Esophagus (tissue), 2 donors: ENCODE measurements around the gene RNASET2. TPM values are rescaled to one million over a fixed set of nuclear protein-coding genes. Genes with fewer than 3 reads are reported as not detected.

Source experiments
- H3K27ac ChIP-seq, 2 donors: one replicate each; pipeline ENCODE4 v1.5.1; 2013; ENCODE audit warnings: low read depth in 2 of 2, mild to moderate bottlenecking in 2 of 2, inconsistent platforms in 1 of 2, low read length in 1 of 2, moderate library complexity in 1 of 2
- H3K27me3 ChIP-seq, 2 donors: one replicate each; pipeline ENCODE4 v1.6.1; 2013; ENCODE audit warnings: low read length in 2 of 2, control low read depth in 1 of 2, mild to moderate bottlenecking in 1 of 2; ENCODE audit not compliant: insufficient read depth in 2 of 2, control insufficient read depth in 1 of 2
- H3K36me3 ChIP-seq, 2 donors: one replicate each; pipeline ENCODE4 v1.6.1; 2013; ENCODE audit warnings: low read length in 1 of 2; ENCODE audit not compliant: control insufficient read depth in 2 of 2, insufficient read depth in 2 of 2
- H3K4me1 ChIP-seq, 2 donors: one replicate each; pipeline ENCODE4 v1.6.1; 2013; ENCODE audit warnings: low read length in 1 of 2; ENCODE audit not compliant: control insufficient read depth in 2 of 2, insufficient read depth in 2 of 2
- H3K4me3 ChIP-seq, 2 donors: one replicate each; pipeline ENCODE4 v1.5.1; 2013; ENCODE audit warnings: low read length in 2 of 2, mild to moderate bottlenecking in 2 of 2, low read depth in 1 of 2, moderate library complexity in 1 of 2
- H3K9me3 ChIP-seq, 2 donors: one replicate each; pipeline ENCODE4 v1.6.1; 2013; ENCODE audit warnings: mild to moderate bottlenecking in 2 of 2, low read depth in 1 of 2, low read length in 1 of 2, moderate library complexity in 1 of 2; ENCODE audit not compliant: control insufficient read depth in 2 of 2, insufficient read depth in 1 of 2
- WGBS, 2 donors: extraction: QIAGEN DNeasy Blood & Tissue Kit; methylation state at CpG; one replicate each; pipeline ENCODE4 v1.1.7; 2013; 5-methylcytosine and 5-hydroxymethylcytosine counted together
- polyA plus RNA-seq, 2 donors: library from polyadenylated mRNA; stranded (reverse); fragments of 200-250 nt; gene quantifications; one replicate each; pipeline ENCODE4 v1.2.3, GENCODE V29; 2013
- donor health status: healthy with polysubstance abuse.
- donor health status: Bipolar disorder and iron deficiency.

RNASET2 gene
- polyA plus RNA-seq, 2 donors: 19.7 to 26.8 TPM

GRCh38 chr6:166996406-166996805, 40.1 kb upstream of the RNASET2 start:
- 93 to 97% methylated on average over 7 of the region's 7 CpGs for WGBS, 2 donors
- no peak overlapping the region for H3K27ac ChIP-seq
- H3K9me3 ChIP-seq: no peaks in the 10 kb centered on the region
- no peaks in the 10 kb centered on the region for H3K27me3 ChIP-seq
- H3K36me3 ChIP-seq: peaks cover 0 to 4% of the 10 kb centered on the region in 2 donors
- no peak overlapping the region for H3K4me3 ChIP-seq
- peaks cover 0 to 4% of the 10 kb centered on the region in 2 donors for H3K4me1 ChIP-seq

GRCh38 chr6:166989427-166990032, 33.2 kb upstream of the RNASET2 start:
- WGBS, 2 donors: 56 to 62% methylated on average over 10 of the region's 10 CpGs
- no peaks in the 10 kb centered on the region for H3K36me3 ChIP-seq
- H3K9me3 ChIP-seq: no peaks in the 10 kb centered on the region
- H3K4me1 ChIP-seq: no peaks in the 10 kb centered on the region
- H3K27me3 ChIP-seq: no peaks in the 10 kb centered on the region
- no peak overlapping the region for H3K27ac ChIP-seq
- no peak overlapping the region for H3K4me3 ChIP-seq

GRCh38 chr6:166988674-166989201, 32.4 kb upstream of the RNASET2 start:
- no peaks in the 10 kb centered on the region for H3K9me3 ChIP-seq
- 57 to 76% methylated on average over 3 of the region's 3 CpGs for WGBS, 2 donors
- H3K36me3 ChIP-seq: no peaks in the 10 kb centered on the region
- no peaks in the 10 kb centered on the region for H3K27me3 ChIP-seq
- no peaks in the 10 kb centered on the region for H3K4me1 ChIP-seq
- no peak overlapping the region for H3K27ac ChIP-seq
- no peak overlapping the region for H3K4me3 ChIP-seq

GRCh38 chr6:166987930-166988329, 31.6 kb upstream of the RNASET2 start:
- H3K27ac ChIP-seq: no peak overlapping the region
- H3K27me3 ChIP-seq: no peaks in the 10 kb centered on the region
- no peaks in the 10 kb centered on the region for H3K36me3 ChIP-seq
- H3K4me3 ChIP-seq: no peak overlapping the region
- no peaks in the 10 kb centered on the region for H3K4me1 ChIP-seq
- WGBS, 2 donors: 78 to 83% methylated on average over 3 of the region's 3 CpGs
- H3K9me3 ChIP-seq: no peaks in the 10 kb centered on the region

- Histone ChIP-seq H3K27me3 (no peaks in the 10 kb centered on the region), H3K4me1 (no peaks in the 10 kb centered on the region), H3K36me3 (no peaks in the 10 kb centered on the region), H3K9me3 (no peaks in the 10 kb centered on the region), H3K27ac (no peak overlapping the region), H3K4me3 (no peak overlapping the region)
- 61 to 71% methylated on average over 6 of the region's 6 CpGs for WGBS, 2 donors
Measured at GRCh38 chr6:166987448-166987847, 31.1 kb upstream of the RNASET2 start.

- Histone ChIP-seq H3K27me3 (no peaks in the 10 kb centered on the region), H3K4me1 (no peaks in the 10 kb centered on the region), H3K4me3 (no peak overlapping the region), H3K36me3 (no peaks in the 10 kb centered on the region), H3K27ac (no peak overlapping the region), H3K9me3 (no peaks in the 10 kb centered on the region)
- 96 to 98% methylated on average over 3 of the region's 3 CpGs for WGBS, 2 donors
Measured at GRCh38 chr6:166980738-166981137, 24.4 kb upstream of the RNASET2 start.

- no peaks in the 10 kb centered on the region for H3K4me1 ChIP-seq
- 90 to 93% methylated on average over 9 of the region's 9 CpGs for WGBS, 2 donors
- no peaks in the 10 kb centered on the region for H3K9me3 ChIP-seq
- no peak overlapping the region for H3K27ac ChIP-seq
- H3K4me3 ChIP-seq: no peak overlapping the region
- H3K36me3 ChIP-seq: no peaks in the 10 kb centered on the region
- H3K27me3 ChIP-seq: no peaks in the 10 kb centered on the region
Measured at GRCh38 chr6:166977621-166978525, 21.5 kb upstream of the RNASET2 start.

- Histone ChIP-seq H3K4me3 (no peak overlapping the region), H3K27ac (no peak overlapping the region), H3K36me3 (no peaks in the 10 kb centered on the region), H3K9me3 (no peaks in the 10 kb centered on the region), H3K27me3 (no peaks in the 10 kb centered on the region), H3K4me1 (no peaks in the 10 kb centered on the region)
- WGBS, 2 donors: 92 to 96% methylated on average over 2 of the region's 2 CpGs
Measured at GRCh38 chr6:166976636-166977035, 20.3 kb upstream of the RNASET2 start.

- Histone ChIP-seq H3K36me3 (no peaks in the 10 kb centered on the region), H3K9me3 (no peaks in the 10 kb centered on the region), H3K4me1 (no peaks in the 10 kb centered on the region), H3K27me3 (no peaks in the 10 kb centered on the region), H3K27ac (no peak overlapping the region), H3K4me3 (no peak overlapping the region)
- WGBS, 2 donors: 94 to 99% methylated on average over 2 of the region's 2 CpGs
Measured at GRCh38 chr6:166972101-166972500, 15.8 kb upstream of the RNASET2 start.
